Fibroblast of peridontal ligament (primary cell): ENCODE results near the gene C1QTNF7.

Source experiments
- DNase-seq: peaks from one replicate; pipeline ENCODE4 v3.0.0-alpha.2; 2010; ENCODE audit errors: extremely low read depth

Gene C1QTNF7

GRCh38 chr4:15457406-15458201, 29.8 kb downstream of the C1QTNF7 start:
- peak; percentile 89 for DNase-seq

GRCh38 chr4:15458616-15459015, 30.8 kb downstream of the C1QTNF7 start:
- no peak for DNase-seq

GRCh38 chr4:15459706-15460105, 31.9 kb downstream of the C1QTNF7 start:
- DNase-seq: peak; percentile 59

- DNase-seq: no peak
Observed at GRCh38 chr4:15466596-15466995, 38.8 kb downstream of the C1QTNF7 start.

- DNase-seq: peak; percentile 77
Observed at GRCh38 chr4:15469402-15470127, 41.7 kb downstream of the C1QTNF7 start, which contains the start of gene CC2D2A. CC2D2A (plus strand) TSS chr4:15469882; CDS start chr4:15475933, 6,051 bp downstream.

GRCh38 chr4:15470128-15470475, 42.3 kb downstream of the C1QTNF7 start:
- no peak for DNase-seq

GRCh38 chr4:15476396-15476795, 48.6 kb downstream of the C1QTNF7 start:
- DNase-seq: no peak

- DNase-seq: no peak
Observed at GRCh38 chr4:15478724-15479088, 50.9 kb downstream of the C1QTNF7 start.

GRCh38 chr4:15479089-15479912, 51.5 kb downstream of the C1QTNF7 start:
- DNase-seq: peak; percentile 96

DNA sequence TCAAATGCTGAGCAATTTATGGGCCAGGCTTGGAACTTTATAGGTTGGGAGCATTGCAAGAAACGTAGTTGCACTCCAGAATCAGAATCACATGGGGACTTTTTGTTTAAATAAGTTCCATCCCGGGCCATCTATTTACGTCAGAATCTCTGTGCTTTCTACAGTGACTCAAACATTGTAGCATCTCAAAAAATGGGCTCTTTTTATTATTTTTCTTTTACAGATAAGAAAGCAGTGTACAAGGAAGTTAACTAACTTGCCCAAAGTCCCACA, 52.0 kb downstream of the C1QTNF7 start:
- DNase-seq: peak; percentile 94

- peak; percentile 49 for DNase-seq
Observed at GRCh38 chr4:15481961-15482745, 54.3 kb downstream of the C1QTNF7 start.

DNA sequence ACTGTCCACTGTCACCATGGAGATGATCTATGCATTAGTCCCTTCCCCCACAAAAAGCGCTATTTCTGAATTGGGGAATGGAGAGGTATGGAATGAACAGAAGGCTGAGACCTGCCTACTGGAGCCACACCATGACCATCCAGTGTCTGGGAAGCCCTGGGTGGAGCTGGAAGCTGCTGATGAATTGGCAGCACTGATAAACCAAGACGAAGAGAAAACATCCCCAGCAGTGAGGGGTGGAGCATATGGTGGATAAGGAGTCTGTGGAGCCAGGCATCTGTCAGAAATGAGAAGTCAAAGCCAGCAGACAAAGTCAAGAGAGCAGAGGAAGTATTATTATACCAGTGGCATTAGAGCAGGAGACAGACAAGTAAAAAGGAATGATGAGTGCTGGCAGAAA, 55.0 kb downstream of the C1QTNF7 start:
- no peak for DNase-seq

- DNase-seq: peak; percentile 63
Observed at GRCh38 chr4:15488136-15488535, 60.3 kb downstream of the C1QTNF7 start.

DNA sequence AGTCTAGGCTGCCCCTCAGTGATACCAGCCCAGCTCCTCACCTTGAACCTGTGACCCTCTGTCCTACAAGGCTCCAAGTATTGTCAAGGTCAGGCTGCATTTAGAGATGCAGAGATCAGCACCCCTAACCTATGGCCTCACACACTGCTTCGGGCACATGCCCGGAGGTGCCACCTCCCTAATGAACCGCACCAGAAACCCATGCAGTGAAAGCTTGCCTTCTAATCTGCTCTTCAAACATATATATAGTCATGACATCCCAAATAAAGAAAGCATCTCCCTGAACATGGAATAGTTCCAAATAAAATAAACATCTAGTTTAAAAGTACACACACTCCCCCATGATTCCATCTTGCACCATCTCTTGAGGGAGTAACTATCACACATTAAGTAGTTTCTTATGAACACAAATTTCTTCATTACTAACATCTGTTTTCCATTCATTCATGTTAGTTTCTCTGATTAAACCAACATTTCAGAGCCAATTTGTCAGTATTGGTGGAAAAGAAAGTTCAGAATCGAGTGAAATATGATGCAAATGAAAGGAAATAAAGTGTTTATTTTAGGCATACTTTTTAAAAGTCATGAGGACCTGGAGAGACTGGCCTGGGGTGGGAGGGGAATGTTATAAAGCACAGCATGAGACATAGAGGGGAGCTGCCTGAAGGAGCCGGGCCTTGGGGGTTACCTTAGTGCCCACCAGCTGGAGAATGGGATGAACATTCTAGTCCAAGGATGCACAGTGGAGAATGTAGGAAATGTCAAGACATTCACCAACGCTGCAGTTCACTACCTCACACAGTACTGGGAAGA, 61.0 kb downstream of the C1QTNF7 start:
- DNase-seq: peak; percentile 99

- peak; percentile 34 for DNase-seq
Observed at GRCh38 chr4:15489551-15489950, 61.7 kb downstream of the C1QTNF7 start.

DNA sequence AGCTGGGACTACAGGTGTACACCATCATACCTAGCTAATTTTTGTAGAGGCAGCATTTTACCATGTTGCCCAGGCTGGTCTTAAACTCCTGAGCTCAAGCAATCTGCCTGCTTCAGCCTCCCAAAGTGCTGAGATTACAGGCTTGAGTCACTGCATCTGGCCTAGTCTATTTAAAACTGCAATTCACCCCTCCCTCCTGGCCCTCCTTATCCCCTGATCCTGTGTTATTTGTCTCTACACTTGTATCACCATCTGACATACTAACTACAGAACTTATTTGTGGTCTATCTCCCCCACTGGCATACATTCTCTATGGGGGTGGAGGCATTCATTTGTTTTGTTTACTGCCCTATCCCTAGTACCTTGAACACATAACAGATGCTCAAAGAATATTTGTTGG, 65.6 kb downstream of the C1QTNF7 start:
- DNase-seq: peak; percentile 45

GRCh38 chr4:15495621-15496020, 67.8 kb downstream of the C1QTNF7 start:
- DNase-seq: peak; percentile 49
